ENCODE data around the gene GLUD2. TPM values are rescaled to one million over a fixed set of nuclear protein-coding genes. Genes with fewer than 3 reads are reported as not detected.
A peak's percentile ranks its signal among the peaks of the same experiment; 100 is the strongest.

Gene GLUD2
- total RNA-seq, 1 donor from 2014 or later = 0.66 TPM

GRCh38 chrX:121013897-121014455 is 33.4 kb upstream of the GLUD2 start:
- Histone ChIP-seq H2AFZ (ENCODE audit: low read depth, low read length) (no peak overlapping the region), H3K4me1 (ENCODE audit: insufficient read depth, low read length) (no peaks in the 10 kb centered on the region), H3K27ac (ENCODE audit: low read depth, low read length) (no peak overlapping the region), H3K9me3 (ENCODE audit: insufficient read depth, low read depth, low read length) (no peaks in the 10 kb centered on the region), H3K36me3 (ENCODE audit: insufficient read depth, low read length) (no peaks in the 10 kb centered on the region), H3K27me3 (ENCODE audit: insufficient read depth, low read length) (no peaks in the 10 kb centered on the region), H3K9ac (ENCODE audit: low read length) (no peak overlapping the region), H3K4me3 (ENCODE audit: insufficient read depth, low read depth, low read length) (no peak overlapping the region), H3K79me2 (ENCODE audit: insufficient read depth, low read length) (no peaks in the 10 kb centered on the region), H4K20me1 (ENCODE audit: insufficient read depth, low read length) (no peaks in the 10 kb centered on the region), H3K4me2 (ENCODE audit: low read length) (no peak overlapping the region)
- no peak for FAIRE-seq
- TF ChIP-seq CTCF (IDR thresholded peaks at IDR 0.05; ENCODE audit: insufficient read depth, low read depth, low read length) (no peak), EZH2 (IDR thresholded peaks at IDR 0.05; ENCODE audit: insufficient read depth, low read length) (no peak)
- Mint-ChIP-seq H3K27me3 (ENCODE audit: low read depth, unreplicated experiment) (no peaks in the 10 kb centered on the region), H3K36me3 (ENCODE audit: low read depth, unreplicated experiment) (no peaks in the 10 kb centered on the region), H3K9me3 (ENCODE audit: unreplicated experiment) (peaks cover 2% of the 10 kb centered on the region), H3K4me3 (ENCODE audit: unreplicated experiment) (no peak overlapping the region), H3K27ac (ENCODE audit: unreplicated experiment) (no peak overlapping the region), H3K4me1 (ENCODE audit: low read depth, unreplicated experiment) (no peaks in the 10 kb centered on the region)
- DNase-seq (ENCODE audit: low read depth) = no peak

DNA sequence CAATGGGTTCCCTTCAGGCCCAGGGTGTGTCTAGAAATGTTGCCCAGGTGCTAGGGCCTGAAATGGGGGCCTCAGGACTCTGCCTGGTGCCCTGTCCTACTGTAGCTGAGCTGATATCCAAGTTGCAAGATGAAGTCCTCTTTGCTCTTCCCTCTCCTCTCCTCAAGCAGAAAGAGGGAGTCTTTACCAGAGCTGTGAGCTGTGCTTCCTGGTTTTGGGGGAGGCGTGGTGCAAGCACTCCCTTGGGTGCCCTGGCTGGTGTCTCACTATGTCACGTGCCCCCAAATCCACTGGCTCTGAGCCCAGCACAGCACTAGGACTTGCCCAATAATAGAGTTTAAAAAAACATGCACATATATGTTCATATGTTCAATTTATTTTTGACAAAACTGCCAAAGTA is 32.6 kb upstream of the GLUD2 start:
- no peak for FAIRE-seq
- Histone ChIP-seq H3K27me3 (ENCODE audit: insufficient read depth, low read length) (no peaks in the 10 kb centered on the region), H3K4me2 (ENCODE audit: low read length) (no peak overlapping the region), H3K36me3 (ENCODE audit: insufficient read depth, low read length) (no peaks in the 10 kb centered on the region), H3K4me1 (ENCODE audit: insufficient read depth, low read length) (no peaks in the 10 kb centered on the region), H3K9me3 (ENCODE audit: insufficient read depth, low read depth, low read length) (no peaks in the 10 kb centered on the region), H3K27ac (ENCODE audit: low read depth, low read length) (no peak overlapping the region), H4K20me1 (ENCODE audit: insufficient read depth, low read length) (no peaks in the 10 kb centered on the region), H3K4me3 (ENCODE audit: insufficient read depth, low read depth, low read length) (no peak overlapping the region), H3K9ac (ENCODE audit: low read length) (no peak overlapping the region), H2AFZ (ENCODE audit: low read depth, low read length) (no peak overlapping the region), H3K79me2 (ENCODE audit: insufficient read depth, low read length) (no peaks in the 10 kb centered on the region)
- Mint-ChIP-seq H3K4me1 (ENCODE audit: low read depth, unreplicated experiment) (no peaks in the 10 kb centered on the region), H3K27me3 (ENCODE audit: low read depth, unreplicated experiment) (no peaks in the 10 kb centered on the region), H3K27ac (ENCODE audit: unreplicated experiment) (no peak overlapping the region), H3K36me3 (ENCODE audit: low read depth, unreplicated experiment) (no peaks in the 10 kb centered on the region), H3K9me3 (ENCODE audit: unreplicated experiment) (peaks cover 2% of the 10 kb centered on the region), H3K4me3 (ENCODE audit: unreplicated experiment) (no peak overlapping the region)
- TF ChIP-seq CTCF (IDR thresholded peaks at IDR 0.05; ENCODE audit: insufficient read depth, low read depth, low read length) (no peak), EZH2 (IDR thresholded peaks at IDR 0.05; ENCODE audit: insufficient read depth, low read length) (no peak)
- DNase-seq (ENCODE audit: low read depth) = no peak

DNA sequence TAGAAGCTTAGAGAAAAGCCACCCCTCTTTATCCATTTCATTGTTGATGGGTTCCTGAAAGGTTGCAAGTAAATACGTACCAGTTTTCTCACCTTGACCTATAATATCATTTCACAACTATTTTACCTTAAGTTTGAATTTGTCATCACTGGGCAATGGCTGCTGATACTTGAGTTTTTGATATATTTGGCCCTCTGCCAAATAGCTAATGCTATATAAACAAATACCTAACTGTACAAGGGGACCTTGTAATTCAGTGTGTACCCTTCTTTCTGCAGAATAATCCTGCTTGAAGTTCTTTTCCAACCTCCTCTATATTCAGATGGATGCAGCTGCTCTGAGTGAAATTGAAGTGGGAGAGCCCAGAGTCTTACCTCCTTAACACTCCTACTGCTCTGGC is 19.0 kb upstream of the GLUD2 start:
- Histone ChIP-seq H3K9me3 (ENCODE audit: insufficient read depth, low read depth, low read length) (no peaks in the 10 kb centered on the region), H3K79me2 (ENCODE audit: insufficient read depth, low read length) (no peaks in the 10 kb centered on the region), H2AFZ (ENCODE audit: low read depth, low read length) (no peak overlapping the region), H3K4me2 (ENCODE audit: low read length) (no peak overlapping the region), H3K27ac (ENCODE audit: low read depth, low read length) (no peak overlapping the region), H3K9ac (ENCODE audit: low read length) (no peak overlapping the region), H3K36me3 (ENCODE audit: insufficient read depth, low read length) (no peaks in the 10 kb centered on the region), H4K20me1 (ENCODE audit: insufficient read depth, low read length) (no peaks in the 10 kb centered on the region), H3K27me3 (ENCODE audit: insufficient read depth, low read length) (no peaks in the 10 kb centered on the region), H3K4me3 (ENCODE audit: insufficient read depth, low read depth, low read length) (no peak overlapping the region), H3K4me1 (ENCODE audit: insufficient read depth, low read length) (no peaks in the 10 kb centered on the region)
- TF ChIP-seq CTCF (IDR thresholded peaks at IDR 0.05; ENCODE audit: insufficient read depth, low read depth, low read length) = no peak
- no peak for TF ChIP-seq EZH2 (IDR thresholded peaks at IDR 0.05; ENCODE audit: insufficient read depth, low read length)
- Mint-ChIP-seq H3K36me3 (ENCODE audit: low read depth, unreplicated experiment) (no peaks in the 10 kb centered on the region), H3K4me1 (ENCODE audit: low read depth, unreplicated experiment) (no peaks in the 10 kb centered on the region), H3K27me3 (ENCODE audit: low read depth, unreplicated experiment) (peaks cover 3% of the 10 kb centered on the region), H3K9me3 (ENCODE audit: unreplicated experiment) (peaks cover 3% of the 10 kb centered on the region), H3K4me3 (ENCODE audit: unreplicated experiment) (no peak overlapping the region), H3K27ac (ENCODE audit: unreplicated experiment) (no peak overlapping the region)
- DNase-seq (ENCODE audit: low read depth) (no peak), FAIRE-seq (peak; percentile 59)

Measured in astrocyte (in vitro differentiated cells and primary cell).